ENCODE results near the gene RTN1. TPM values are rescaled to one million over a fixed set of nuclear protein-coding genes. Genes with fewer than 3 reads are reported as not detected.
A peak's percentile ranks its signal among the peaks of the same experiment; 100 is the strongest.

RTN1 gene
- total RNA-seq, 1 donor = 0.54 TPM

DNA sequence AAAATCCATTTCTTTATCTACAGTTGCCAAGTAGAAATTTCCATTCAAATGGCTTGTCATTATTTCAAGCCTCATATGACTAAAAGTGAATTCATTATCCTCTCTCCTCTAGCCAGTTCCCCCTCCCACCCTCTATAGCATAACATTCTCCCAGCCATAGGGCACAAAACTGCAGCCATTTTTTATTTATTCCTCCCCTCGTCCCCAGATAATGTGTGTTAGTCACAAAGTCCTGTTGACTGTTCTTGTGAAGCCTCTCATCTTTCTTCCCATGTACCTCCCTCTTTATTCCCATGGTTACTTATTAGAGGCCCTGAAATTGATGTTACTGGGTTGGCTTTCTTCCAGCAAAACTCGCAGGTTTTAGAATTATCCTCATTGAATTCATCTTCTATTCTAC is 13.2 kb downstream of the RTN1 start:
- DNase-seq (ENCODE audit: low read depth in 2 of 3, low spot score in 2 of 3) = no peak

GRCh38 chr14:59852350-59852749 is 18.2 kb downstream of the RTN1 start:
- DNase-seq (ENCODE audit: low read depth in 2 of 3, low spot score in 2 of 3) = no peak

DNA sequence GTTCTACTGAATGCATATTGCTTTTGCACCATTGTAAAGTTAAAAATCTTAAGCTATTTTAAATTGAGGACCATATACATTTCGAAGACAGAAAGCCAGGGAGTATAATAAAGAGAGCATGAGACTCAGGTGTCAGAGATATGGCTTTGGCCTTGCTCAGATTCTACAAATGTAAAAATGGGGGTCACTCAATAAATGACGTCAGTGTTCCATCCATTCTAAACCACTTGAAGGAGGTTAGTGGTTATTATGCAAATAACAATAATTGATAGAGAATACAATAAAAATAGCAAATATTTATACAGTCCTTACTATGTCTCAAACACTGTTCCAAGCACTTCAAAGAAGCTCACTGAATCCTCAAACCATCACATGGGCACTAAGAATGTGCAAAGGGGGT is 20.1 kb downstream of the RTN1 start:
- no peak for DNase-seq (ENCODE audit: low read depth in 2 of 3, low spot score in 2 of 3)

GRCh38 chr14:59849411-59850130 is 21.0 kb downstream of the RTN1 start:
- no peak for DNase-seq (ENCODE audit: low read depth in 2 of 3, low spot score in 2 of 3)

GRCh38 chr14:59848671-59849070 is 21.9 kb downstream of the RTN1 start:
- DNase-seq (ENCODE audit: low read depth in 2 of 3, low spot score in 2 of 3) = no peak

- DNase-seq (ENCODE audit: low read depth in 2 of 3, low spot score in 2 of 3) = no peak
Measured at GRCh38 chr14:59847711-59848110, 22.9 kb downstream of the RTN1 start.

DNA sequence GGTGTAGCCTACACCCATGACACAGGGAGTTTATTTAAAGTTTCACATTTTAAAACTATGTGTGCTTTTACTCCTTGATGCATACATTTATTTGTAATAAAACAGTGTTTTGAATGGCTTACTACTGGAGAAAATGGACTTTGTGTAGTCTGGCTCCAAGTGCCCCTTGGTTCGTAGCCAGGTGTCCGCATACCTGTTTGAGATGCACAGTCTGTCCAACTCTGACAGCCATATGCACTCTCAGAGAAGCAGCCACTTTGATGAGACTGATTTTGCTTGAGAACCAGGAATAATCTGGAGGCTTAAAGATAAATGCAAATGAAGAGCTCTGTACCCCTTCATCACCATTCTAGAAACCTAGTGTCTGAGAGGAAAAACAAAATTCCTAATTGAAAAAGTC is 24.0 kb downstream of the RTN1 start:
- DNase-seq (ENCODE audit: low read depth in 2 of 3, low spot score in 2 of 3) = no peak

DNA sequence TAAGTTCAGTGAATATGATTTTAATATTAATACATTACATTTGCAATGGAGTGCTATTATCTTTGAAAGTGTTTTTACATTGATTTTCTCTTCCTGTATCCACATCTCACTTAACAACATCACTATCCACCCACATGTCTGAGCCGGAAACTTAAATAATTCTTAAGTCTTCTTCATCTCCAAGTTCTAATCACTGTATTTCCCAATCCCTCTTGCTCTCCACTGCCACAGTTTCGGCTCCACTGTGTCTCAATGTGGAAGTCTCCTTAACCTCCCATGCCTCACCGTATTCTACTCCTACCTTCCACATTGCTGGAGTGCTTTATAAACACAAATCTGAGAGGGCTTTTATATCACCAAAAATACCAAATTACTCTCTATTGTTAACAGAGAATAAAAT is 25.3 kb downstream of the RTN1 start:
- no peak for DNase-seq (ENCODE audit: low read depth in 2 of 3, low spot score in 2 of 3)

- no peak for DNase-seq (ENCODE audit: low read depth in 2 of 3, low spot score in 2 of 3)
Measured at GRCh38 chr14:59844186-59844812, 26.3 kb downstream of the RTN1 start.

- DNase-seq (ENCODE audit: low read depth in 2 of 3, low spot score in 2 of 3) = no peak
Measured at GRCh38 chr14:59836116-59836515, 34.5 kb downstream of the RTN1 start.

- DNase-seq (ENCODE audit: low read depth in 2 of 3, low spot score in 2 of 3) = no peak
Measured at GRCh38 chr14:59832653-59833294, 37.8 kb downstream of the RTN1 start.

DNA sequence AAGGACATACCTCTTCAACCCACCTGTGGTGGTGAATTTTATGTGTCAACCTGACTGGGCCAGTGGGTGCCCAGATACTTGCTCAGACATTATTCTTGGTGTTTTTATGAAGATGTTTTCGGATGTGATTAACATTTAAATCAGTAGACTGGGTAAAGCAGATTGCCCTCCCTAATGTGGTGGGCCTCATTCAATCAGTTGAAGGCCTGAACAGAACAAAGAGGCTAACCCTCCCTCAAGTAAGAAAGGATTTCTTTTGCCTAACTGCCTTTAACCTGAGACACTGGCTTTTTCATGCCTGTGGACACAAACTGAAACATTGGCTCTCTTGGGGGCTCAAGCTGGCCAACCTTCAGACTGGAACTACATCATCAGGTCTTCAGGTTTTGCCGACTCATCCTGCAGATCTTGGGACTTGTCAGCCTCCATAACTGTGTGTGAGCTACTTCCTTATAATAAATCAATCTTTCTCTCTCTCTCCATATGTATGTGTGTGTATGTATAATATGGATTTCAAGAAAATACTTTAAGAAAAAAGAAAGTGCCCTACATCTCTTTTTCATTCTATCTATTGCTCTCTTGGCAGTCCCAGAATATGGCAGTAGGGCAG is 39.4 kb downstream of the RTN1 start:
- DNase-seq (ENCODE audit: low read depth in 2 of 3, low spot score in 2 of 3) = peak in 2 of 3 donors; percentile 25 to 68

DNA sequence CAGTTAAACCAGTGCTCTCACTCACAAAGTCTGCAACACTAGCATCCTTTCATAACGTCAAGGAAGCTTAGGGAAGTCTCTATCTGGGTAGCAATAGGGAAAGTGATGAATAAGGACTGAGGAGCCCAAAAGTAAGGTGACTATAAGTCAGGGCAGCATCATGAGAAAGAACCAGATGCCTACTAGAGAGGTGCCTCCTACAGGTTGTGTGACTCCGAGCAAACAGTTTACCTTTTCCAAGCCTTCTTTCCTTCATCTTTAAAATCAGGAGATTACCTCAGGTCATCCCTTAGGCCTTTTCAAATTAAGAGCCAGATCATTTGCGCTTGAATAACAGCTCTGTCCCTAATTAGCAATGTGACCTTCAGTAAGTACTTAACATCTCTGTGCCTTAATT is 40.2 kb downstream of the RTN1 start:
- no peak for DNase-seq (ENCODE audit: low read depth in 2 of 3, low spot score in 2 of 3)

GRCh38 chr14:59829469-59830337 is 40.9 kb downstream of the RTN1 start:
- peak in 1 of 3 donors; percentile 36 for DNase-seq (ENCODE audit: low read depth in 2 of 3, low spot score in 2 of 3)

DNA sequence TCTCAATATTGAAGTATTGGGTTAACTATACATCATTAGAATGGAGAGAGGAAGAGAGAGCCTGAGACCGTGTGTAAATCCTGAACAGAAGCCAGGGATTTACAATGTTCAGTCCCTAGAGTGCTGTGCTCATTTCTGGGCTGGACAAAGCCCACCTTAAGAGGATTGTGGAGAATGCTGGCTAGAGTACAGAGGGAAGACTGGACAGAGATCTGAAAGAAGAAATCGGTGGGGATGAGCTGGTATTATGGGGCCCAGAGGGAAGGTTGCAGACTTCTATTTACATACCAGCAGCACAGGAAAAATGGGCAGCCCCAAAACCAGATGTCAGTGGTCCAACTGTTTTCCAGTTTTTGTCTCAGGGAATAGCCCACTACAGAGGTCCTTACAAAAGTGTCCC is 42.3 kb downstream of the RTN1 start:
- no peak for DNase-seq (ENCODE audit: low read depth in 2 of 3, low spot score in 2 of 3)

GRCh38 chr14:59827401-59827800 is 43.2 kb downstream of the RTN1 start:
- DNase-seq (ENCODE audit: low read depth in 2 of 3, low spot score in 2 of 3) = no peak

DNA sequence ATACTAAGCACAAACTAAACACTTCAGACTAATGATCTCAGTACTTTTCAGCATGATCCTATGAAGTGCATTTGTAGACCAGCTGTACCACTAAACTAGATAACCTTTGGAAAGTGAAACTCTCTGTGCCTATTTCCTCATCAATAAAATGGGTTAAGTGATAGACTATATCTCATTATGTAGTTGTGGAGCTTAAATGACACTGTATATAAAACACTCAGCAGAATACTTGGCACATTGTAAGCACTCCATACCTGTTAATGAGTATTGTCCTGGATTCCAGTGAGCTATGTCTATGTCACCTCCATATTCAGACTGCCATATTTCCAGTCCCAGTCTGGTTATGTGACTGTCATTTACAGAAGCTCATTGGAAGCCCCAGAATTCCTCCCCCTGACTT is 44.4 kb downstream of the RTN1 start:
- DNase-seq (ENCODE audit: low read depth in 2 of 3, low spot score in 2 of 3) = no peak

DNA sequence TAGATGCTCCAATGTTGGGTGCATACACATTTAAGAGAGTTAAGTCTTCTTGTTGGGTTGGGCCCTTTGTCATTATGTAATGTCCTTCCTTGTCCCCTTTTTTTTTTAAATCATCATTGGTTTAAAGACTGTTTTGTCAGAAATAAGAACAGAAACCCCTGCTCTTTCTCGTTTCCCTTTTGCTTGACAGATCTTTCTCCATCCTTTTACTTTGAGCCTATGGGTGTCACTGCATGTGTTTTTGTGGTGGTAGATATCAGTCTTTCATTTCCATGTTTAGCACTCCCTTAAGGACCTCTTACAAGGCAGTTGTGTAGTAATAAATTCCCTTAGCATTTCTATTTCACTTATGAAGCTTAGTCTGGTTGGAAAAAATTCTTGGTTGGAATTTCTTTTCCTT is 47.4 kb downstream of the RTN1 start:
- no peak for DNase-seq (ENCODE audit: low read depth in 2 of 3, low spot score in 2 of 3)

GRCh38 chr14:59819446-59820088 is 51.0 kb downstream of the RTN1 start:
- DNase-seq (ENCODE audit: low read depth in 2 of 3, low spot score in 2 of 3) = no peak

DNA sequence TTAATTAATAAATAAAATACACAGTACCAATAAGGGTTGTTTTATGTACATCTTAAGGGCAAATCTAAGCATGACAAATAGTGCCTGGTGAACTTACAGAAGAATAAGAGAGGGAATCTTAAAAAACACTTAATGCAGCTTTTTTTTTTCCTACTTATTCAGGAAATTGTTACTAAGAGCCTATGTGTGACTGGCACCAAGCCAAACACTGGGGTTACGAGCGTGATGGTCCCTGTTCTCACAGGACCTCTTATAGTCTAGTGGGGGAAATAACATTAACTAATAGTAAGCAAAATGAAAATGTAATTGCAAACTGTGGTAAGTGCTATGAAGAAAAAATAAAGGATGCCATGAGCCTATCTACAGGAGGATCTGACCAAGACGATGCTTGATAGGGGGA is 53.6 kb downstream of the RTN1 start:
- peak in 1 of 3 donors; percentile 43 for DNase-seq (ENCODE audit: low read depth in 2 of 3, low spot score in 2 of 3)

Measured in hematopoietic multipotent progenitor cell (in vitro differentiated cells).